Endothelial cell of umbilical vein (primary cell): ENCODE data around the gene CAPN8. TPM values are rescaled to one million over a fixed set of nuclear protein-coding genes. Genes with fewer than 3 reads are reported as not detected.

Source experiments
- BruUV-seq: library from RNA; stranded (reverse); fragments of 400-500 nt; replicated peaks from 2 replicates; lab custom pipeline; 2021; lab: Mats Ljungman, UMichigan
- CTCF ChIA-PET: fragments of 300-600, 350-600 bp; sonication (Branson Sonifier 250); formaldehyde crosslinking; loops from one replicate; lab custom pipeline; 2021; ENCODE audit warnings: antibody characterized with exemption, inconsistent platforms; lab: Charles Lee
- POLR2A ChIA-PET: fragments of 300-600, 350-600 bp; sonication (Branson Sonifier 250); formaldehyde crosslinking; loops from one replicate; lab custom pipeline; 2021; ENCODE audit warnings: antibody characterized with exemption, inconsistent platforms; lab: Charles Lee
- DNase-seq: peaks from one replicate; pipeline ENCODE4 v3.0.0-alpha.2; 2011; ENCODE audit warnings: low read depth, low spot score
- FAIRE-seq: peaks from 2 replicates; lab custom pipeline; 2011; peaks lifted over from hg19 to GRCh38; lab: Jason Lieb, UNC
- H2AFZ ChIP-seq: 2 replicates; pipeline ENCODE4 v1.6.0; 2012; ENCODE audit warnings: low read depth, low read length, control low read depth, inconsistent platforms
- H3K27ac ChIP-seq: 2 replicates; pipeline ENCODE4 v1.5.1; 2011; ENCODE audit warnings: low read depth, mild to moderate bottlenecking, control low read depth, low read length, moderate library complexity; ENCODE audit not compliant: insufficient read depth
- H3K27me3 ChIP-seq, 2 experiments: 2 replicates each; pipeline versions ENCODE4 v1.6.0 to v1.6.1; 2011; ENCODE audit warnings: low read length in 2 of 2, mixed read lengths in 1 of 2; ENCODE audit not compliant: control insufficient read depth in 2 of 2, insufficient read depth in 2 of 2
- H3K36me3 ChIP-seq, 2 experiments: 2 replicates in 1 of 2; 3 replicates in 1 of 2; pipeline ENCODE4 v1.5.1; 2011; ENCODE audit warnings: low read length in 2 of 2, mild to moderate bottlenecking in 1 of 2, moderate library complexity in 1 of 2; ENCODE audit not compliant: control insufficient read depth in 2 of 2, insufficient read depth in 2 of 2; ENCODE audit errors: extremely low read depth in 1 of 2
- H3K4me1 ChIP-seq: 3 replicates; pipeline ENCODE4 v1.5.1; 2011; ENCODE audit warnings: mild to moderate bottlenecking, low read length; ENCODE audit not compliant: control insufficient read depth, insufficient read depth; ENCODE audit errors: extremely low read depth
- H3K4me2 ChIP-seq: 2 replicates; pipeline ENCODE4 v1.6.1; 2011; ENCODE audit warnings: low read length, control low read depth, mixed read lengths; ENCODE audit not compliant: insufficient read depth
- H3K4me3 ChIP-seq, 3 experiments: fragments of 200-600 bp in 1 of 3; sonication (generic), shearing (Covaris generic) in 1 of 3; replicated peaks in 1 of 3; 2 replicates each; pipeline ENCODE4 v1.5.1; 2011 to 2016; ENCODE audit warnings: control low read depth in 3 of 3, low read length in 3 of 3, mild to moderate bottlenecking in 2 of 3, inconsistent platforms in 1 of 3, low read depth in 1 of 3, moderate library complexity in 1 of 3; ENCODE audit not compliant: insufficient read depth in 1 of 3
- H3K79me2 ChIP-seq: 2 replicates; pipeline ENCODE4 v1.6.0; 2012; ENCODE audit warnings: low read length, inconsistent platforms; ENCODE audit not compliant: control insufficient read depth, insufficient read depth
- H3K9ac ChIP-seq: replicated peaks from 2 replicates; pipeline ENCODE3; 2011; ENCODE audit warnings: low read length, control low read depth; ENCODE audit not compliant: insufficient read depth; ENCODE audit errors: extremely low read depth
- H3K9me1 ChIP-seq: replicated peaks from 3 replicates; pipeline ENCODE4 v1.6.0; 2011; ENCODE audit warnings: mild to moderate bottlenecking, low read length; ENCODE audit not compliant: control insufficient read depth, insufficient read depth; ENCODE audit errors: extremely low read depth
- H3K9me3 ChIP-seq: replicated peaks from 2 replicates; pipeline ENCODE4 v1.5.1; 2012; ENCODE audit warnings: low read length, inconsistent platforms; ENCODE audit not compliant: control insufficient read depth, insufficient read depth
- H4K20me1 ChIP-seq: replicated peaks from 2 replicates; pipeline ENCODE3; 2011; ENCODE audit warnings: mild to moderate bottlenecking, low read length; ENCODE audit not compliant: control insufficient read depth, insufficient read depth; ENCODE audit errors: extremely low read depth
- CTCF ChIP-seq, 2 donors: IDR thresholded peaks; 1 replicate in 1 of 2; 2 replicates in 1 of 2; pipeline ENCODE4 v1.5.1; 2011; ENCODE audit warnings: low read length in 2 of 2, mild to moderate bottlenecking in 2 of 2, moderate library complexity in 2 of 2, control low read depth in 1 of 2, inconsistent platforms in 1 of 2, low read depth in 1 of 2; ENCODE audit not compliant: insufficient read depth in 1 of 2; ENCODE audit errors: extremely low read depth in 1 of 2
- FOS ChIP-seq: IDR thresholded peaks from 2 replicates; pipeline ENCODE4 v1.6.1; 2011; ENCODE audit warnings: mild to moderate bottlenecking, low read length, moderate library complexity, borderline replicate concordance; ENCODE audit not compliant: insufficient read depth
- GATA2 ChIP-seq: IDR thresholded peaks from 2 replicates; pipeline ENCODE4 v1.7.0; 2011; ENCODE audit warnings: low read depth, mild to moderate bottlenecking, moderate library complexity, mixed read lengths, low read length; ENCODE audit not compliant: insufficient read length, insufficient read depth
- JUN ChIP-seq: IDR thresholded peaks from 2 replicates; pipeline ENCODE4 v1.6.1; 2011; ENCODE audit warnings: borderline replicate concordance, low read depth; ENCODE audit not compliant: insufficient read length, insufficient read depth
- POLR2AphosphoS5 ChIP-seq: IDR thresholded peaks from 2 replicates; pipeline ENCODE4 v1.6.1; 2012; ENCODE audit warnings: low read depth, mild to moderate bottlenecking, control low read depth, low read length, moderate library complexity; ENCODE audit not compliant: insufficient read depth
- dilution Hi-C: fragments of 300-500 bp; cut with MboI; formaldehyde crosslinking; loops from one replicate; pipeline ENCODE4 v1.15.0; 2019; ENCODE audit warnings: low sequenced_read_pairs; ENCODE audit not compliant: extremely low pct_ligation_motif_present
- intact Hi-C: fragments of 100-400 bp; cut with micrococcal nuclease; formaldehyde crosslinking; loops from one replicate; pipeline ENCODE4 v1.10.0; 2022
- polyA plus RNA-seq, 4 experiments: library from polyadenylated mRNA; depleted of rRNA in 3 of 4; stranded (reverse) in 3 of 4; unstranded in 1 of 4; fragments of >200 nt; gene quantifications; 2 replicates each; pipeline versions ENCODE4 v1.2.1 to v1.2.3, GENCODE V29; 2011 to 2012; ENCODE audit warnings: missing spikeins in 1 of 4
- total RNA-seq: library from RNA; stranded (reverse); gene quantifications from 2 replicates; pipeline ENCODE4 v1.2.3, GENCODE V29; 2021

CAPN8 gene
- total and polyA plus RNA-seq, 2 donors (not counting 3 experiments of a cell fraction or from before 2014, with no cell fraction given) = not detected

- DNase-seq (no peak), FAIRE-seq (no peak)
- peak overlapping the region; percentile 23 for H2AFZ ChIP-seq
- no peaks in the 10 kb centered on the region for H3K9me1 ChIP-seq
- ChIA-PET POLR2A (interaction anchor here (0.6 to 1.2 kb wide), 4 partner anchors 13 to 549 kb away, joined by 3 to 4 read pairs (median 3); no protein-coding TSS in a partner anchor), CTCF (interaction anchor here (0.7 to 10.9 kb wide), 11 partner anchors 8 to 626 kb away, joined by 3 to 148 read pairs (median 6); no protein-coding TSS in a partner anchor)
- H3K27me3 ChIP-seq = no peaks in the 10 kb centered on the region
- intact Hi-C loops = loop anchor here (5.0 to 10.0 kb wide), 4 partner anchors 124 to 893 kb away; partner anchors contain the start of genes DISP1 and WDR26
- H3K9ac ChIP-seq = peak overlapping the region; percentile 64
- no peaks in the 10 kb centered on the region for H3K9me3 ChIP-seq
- H3K27ac ChIP-seq = peak overlapping the region; percentile 91
- H4K20me1 ChIP-seq = no peaks in the 10 kb centered on the region
- TSS peak; percentile 33 for BruUV-seq
- H3K36me3 ChIP-seq = no peaks in the 10 kb centered on the region
- H3K4me1 ChIP-seq = peaks cover 57% of the 10 kb centered on the region
- peaks cover 6% of the 10 kb centered on the region for H3K79me2 ChIP-seq
- TF ChIP-seq CTCF (IDR thresholded peaks at IDR 0.05; ENCODE audit: extremely low read depth in 1 of 2, insufficient read depth in 1 of 2, low read depth in 1 of 2, low read length in 2 of 2) = peak in 1 of 2 donors; percentile 4
- TF ChIP-seq JUN = no peak
- H3K4me3 ChIP-seq = peak overlapping the region in 1 of 3 experiments; percentile 23
- peak overlapping the region; percentile 67 for H3K4me2 ChIP-seq
- dilution Hi-C loops = no loop called here
Observed at GRCh38 chr1:223708001-223708359, 42.5 kb upstream of the CAPN8 start.

GRCh38 chr1:223707256-223708000 lies 41.9 kb upstream of the CAPN8 start:
- H3K9me3 ChIP-seq = no peaks in the 10 kb centered on the region
- H4K20me1 ChIP-seq = no peaks in the 10 kb centered on the region
- intact Hi-C loops (loop anchor here (1.0 to 10.0 kb wide), 6 partner anchors 69 to 893 kb away; partner anchors contain the start of genes DISP1 and WDR26), dilution Hi-C loops (no loop called here)
- CTCF ChIA-PET = interaction anchor here (0.7 to 10.9 kb wide), 11 partner anchors 8 to 626 kb away, joined by 3 to 148 read pairs (median 6); no protein-coding TSS in a partner anchor
- H2AFZ ChIP-seq = peak overlapping the region; percentile 23
- peak overlapping the region; percentile 91 for H3K27ac ChIP-seq
- TF ChIP-seq GATA2 (peak; percentile 50), CTCF (IDR thresholded peaks at IDR 0.05; ENCODE audit: extremely low read depth in 1 of 2, insufficient read depth in 1 of 2, low read depth in 1 of 2, low read length in 2 of 2) (no peak), JUN (peak; percentile 97), POLR2AphosphoS5 (peak; percentile 34), FOS (peak; percentile 100)
- no peaks in the 10 kb centered on the region for H3K27me3 ChIP-seq
- H3K9ac ChIP-seq = peak overlapping the region; percentile 64
- H3K79me2 ChIP-seq = peaks cover under 1% of the 10 kb centered on the region
- no peaks in the 10 kb centered on the region for H3K9me1 ChIP-seq
- H3K36me3 ChIP-seq = no peaks in the 10 kb centered on the region
- H3K4me2 ChIP-seq = peak overlapping the region; percentile 67
- peak; percentile 97 for DNase-seq
- H3K4me1 ChIP-seq = peaks cover 60% of the 10 kb centered on the region
- POLR2A ChIA-PET = interaction anchor here (1.2 kb wide), 2 partner anchors 14 to 68 kb away, joined by 3 read pairs; no protein-coding TSS in a partner anchor
- BruUV-seq = TSS peak; percentile 81
- FAIRE-seq = peak; percentile 99
- peak overlapping the region in 1 of 3 experiments; percentile 23 for H3K4me3 ChIP-seq
